M059J (cell line): ENCODE measurements around the gene KRT86. TPM values are rescaled to one million over a fixed set of nuclear protein-coding genes. Genes with fewer than 3 reads are reported as not detected.

Experiments
- DNase-seq: peaks from one replicate; pipeline ENCODE4 v3.0.0-alpha.2; 2012; ENCODE audit warnings: low read depth
- total RNA-seq: library from RNA; depleted of rRNA; stranded (reverse); fragments of >200 nt; shearing (Covaris generic); gene quantifications from 2 replicates; pipeline ENCODE4 v1.2.3, GENCODE V29; 2014; rRNA removed

KRT86 gene
- total RNA-seq, result 5.8 and 8.1 TPM in 2 replicates

GRCh38 chr12:52274521-52275120 is at the start of gene KRT86:
Gene KRT86 (plus strand): TSS chr12:52274645. CDS start chr12:52301917, 27,272 bp downstream.
- DNase-seq, result no peak

- DNase-seq, result no peak
Measured at GRCh38 chr12:52225752-52226151, 48.7 kb upstream of the KRT86 start.

GRCh38 chr12:52226446-52226845 is 48.0 kb upstream of the KRT86 start:
- DNase-seq, result no peak

- no peak for DNase-seq
Measured at GRCh38 chr12:52227606-52228166, 46.8 kb upstream of the KRT86 start.

- DNase-seq, result peak; percentile 74
Measured at GRCh38 chr12:52228366-52228765, 46.1 kb upstream of the KRT86 start.

- no peak for DNase-seq
Measured at GRCh38 chr12:52228931-52229330, 45.5 kb upstream of the KRT86 start.

GRCh38 chr12:52229836-52230343 is 44.6 kb upstream of the KRT86 start:
- DNase-seq, result no peak

GRCh38 chr12:52230364-52231281 is 43.8 kb upstream of the KRT86 start:
- DNase-seq, result peak; percentile 83

GRCh38 chr12:52231305-52232202 is 42.9 kb upstream of the KRT86 start:
- no peak for DNase-seq

GRCh38 chr12:52232203-52232673 is 42.2 kb upstream of the KRT86 start:
- DNase-seq, result no peak

- DNase-seq, result no peak
Measured at GRCh38 chr12:52232674-52233461, 41.6 kb upstream of the KRT86 start, which contains the start of gene KRT7. Gene KRT7 (plus strand): TSS chr12:52233243. CDS start chr12:52233297, 54 bp downstream.

- no peak for DNase-seq
Measured at GRCh38 chr12:52233462-52234207, 40.8 kb upstream of the KRT86 start.

GRCh38 chr12:52234223-52234810 is 40.1 kb upstream of the KRT86 start:
- no peak for DNase-seq

- DNase-seq, result peak; percentile 72
Measured at GRCh38 chr12:52235001-52235764, 39.3 kb upstream of the KRT86 start.

- peak; percentile 52 for DNase-seq
Measured at GRCh38 chr12:52235822-52236361, 38.6 kb upstream of the KRT86 start.

- DNase-seq, result no peak
Measured at GRCh38 chr12:52236386-52237050, 37.9 kb upstream of the KRT86 start.

GRCh38 chr12:52238207-52238840 is 36.1 kb upstream of the KRT86 start:
- no peak for DNase-seq
